Spleen (tissue), 11 donors: ENCODE results near the gene TNKS1BP1. TPM values are rescaled to one million over a fixed set of nuclear protein-coding genes. Genes with fewer than 3 reads are reported as not detected.

Experiments used
- DNase-seq: peaks from one replicate; pipeline ENCODE4 v3.0.0-alpha.2; 2020
- H3K27ac ChIP-seq, 8 donors: fragments of 200-600 bp; sonication (generic) in 7 of 8; 1 replicate in 4 of 8; 2 replicates in 4 of 8; pipeline versions ENCODE4 v1.5.0 to v1.8.0; 2016 to 2021; ENCODE audit warnings: inconsistent platforms in 4 of 8, mild to moderate bottlenecking in 4 of 8, moderate library complexity in 1 of 8
- H3K27me3 ChIP-seq, 7 donors: fragments of 200-600 bp; sonication (generic) in 6 of 7; replicated peaks in 1 of 7; 1 replicate in 4 of 7; 2 replicates in 3 of 7; pipeline versions ENCODE4 v1.5.0 to v1.8.0; 2016 to 2021; ENCODE audit warnings: inconsistent platforms in 3 of 7, mild to moderate bottlenecking in 1 of 7
- H3K36me3 ChIP-seq, 6 donors: fragments of 200-600 bp; sonication (generic) in 5 of 6; 1 replicate in 4 of 6; 2 replicates in 2 of 6; pipeline versions ENCODE4 v1.5.0 to v1.8.0; 2016 to 2021; ENCODE audit warnings: inconsistent platforms in 2 of 6
- H3K4me1 ChIP-seq, 6 donors: fragments of 200-600 bp; sonication (generic) in 5 of 6; 1 replicate in 3 of 6; 2 replicates in 3 of 6; pipeline versions ENCODE4 v1.5.0 to v1.8.0; 2016 to 2021; ENCODE audit warnings: inconsistent platforms in 3 of 6
- H3K4me3 ChIP-seq, 8 donors: fragments of 200-600 bp; sonication (generic) in 7 of 8; 1 replicate in 4 of 8; 2 replicates in 4 of 8; pipeline versions ENCODE4 v1.5.0 to v1.8.0; 2016 to 2021; ENCODE audit warnings: inconsistent platforms in 4 of 8, mild to moderate bottlenecking in 4 of 8, moderate library complexity in 2 of 8
- H3K9me3 ChIP-seq, 8 donors: fragments of 200-600 bp; sonication (generic) in 7 of 8; 1 replicate in 4 of 8; 2 replicates in 4 of 8; pipeline versions ENCODE4 v1.5.0 to v1.8.0; 2016 to 2021; ENCODE audit warnings: inconsistent platforms in 4 of 8
- POLR2A ChIP-seq, 3 donors: fragments of 450-650 bp; IDR thresholded peaks; one replicate each; pipeline ENCODE4 v1.5.1; 2017; ENCODE audit warnings: antibody characterized with exemption in 3 of 3, mild to moderate bottlenecking in 1 of 3
- POLR2AphosphoS5 ChIP-seq, 3 donors: sonication (generic); formaldehyde crosslinking; IDR thresholded peaks; one replicate each; pipeline ENCODE4 v1.5.1; 2017; ENCODE audit warnings: antibody characterized with exemption in 3 of 3
- WGBS, 5 donors: extraction: QIAGEN DNeasy Blood & Tissue Kit in 3 of 5; methylation state at CpG; one replicate each; pipeline versions ENCODE4 v1.1.5 to v1.1.7; 2013 to 2018; 5-methylcytosine and 5-hydroxymethylcytosine counted together
- intact Hi-C: fragments of 100-400 bp; cut with DNase I; formaldehyde crosslinking; loops from one replicate; pipeline ENCODE4 v1.15.0; 2023; ENCODE audit warnings: low total_unique reads
- polyA plus RNA-seq, 3 donors: library from polyadenylated mRNA; stranded (reverse); fragments of 200-250 nt; gene quantifications; one replicate each; pipeline ENCODE4 v1.2.1, GENCODE V29; 2013
- total RNA-seq, 7 donors: library from RNA; depleted of rRNA in 3 of 7; stranded (reverse); fragments of >200 nt in 3 of 7; fragmentation: NEBNext Ultra II Directional in 4 of 7; extraction: Animal tissue kit (Norgen Biotek cat#: 25700) in 4 of 7; gene quantifications; one replicate each; pipeline versions ENCODE4 v1.1.0 to v1.2.1, GENCODE V29; 2016 to 2021
- TF ChIP-seq, protein P1 (sequence below), 11 experiments: fragments of 200-600 bp in 7 of 11; fragments of 450-650 bp in 4 of 11; sonication (generic) in 4 of 11; IDR thresholded peaks in 8 of 11; conservative IDR thresholded peaks in 3 of 11; 1 replicate in 7 of 11; 2 replicates in 4 of 11; pipeline versions ENCODE4 v1.4.0 to v1.8.0; 2016 to 2021; ENCODE audit warnings: antibody characterized with exemption in 11 of 11, inconsistent platforms in 4 of 11, mild to moderate bottlenecking in 1 of 11
- donor health status: healthy with polysubstance abuse.
- donor health status: DM: no; HTN: no; CAD: no; lungs with moderate emphysema.
- donor health status: DM: no; HTN: no; CAD: no.
- donor health status: Bipolar disorder and iron deficiency.
- donor health status: healthy.
- donor health status: DM: no; HTN: no; CAD: no.
- donor health status: DM: yes; HTN: yes; CAD: no.

The TNKS1BP1 gene
- total and polyA plus RNA-seq, 10 donors, result 19.8 to 126 (median 48.2) TPM

DNA sequence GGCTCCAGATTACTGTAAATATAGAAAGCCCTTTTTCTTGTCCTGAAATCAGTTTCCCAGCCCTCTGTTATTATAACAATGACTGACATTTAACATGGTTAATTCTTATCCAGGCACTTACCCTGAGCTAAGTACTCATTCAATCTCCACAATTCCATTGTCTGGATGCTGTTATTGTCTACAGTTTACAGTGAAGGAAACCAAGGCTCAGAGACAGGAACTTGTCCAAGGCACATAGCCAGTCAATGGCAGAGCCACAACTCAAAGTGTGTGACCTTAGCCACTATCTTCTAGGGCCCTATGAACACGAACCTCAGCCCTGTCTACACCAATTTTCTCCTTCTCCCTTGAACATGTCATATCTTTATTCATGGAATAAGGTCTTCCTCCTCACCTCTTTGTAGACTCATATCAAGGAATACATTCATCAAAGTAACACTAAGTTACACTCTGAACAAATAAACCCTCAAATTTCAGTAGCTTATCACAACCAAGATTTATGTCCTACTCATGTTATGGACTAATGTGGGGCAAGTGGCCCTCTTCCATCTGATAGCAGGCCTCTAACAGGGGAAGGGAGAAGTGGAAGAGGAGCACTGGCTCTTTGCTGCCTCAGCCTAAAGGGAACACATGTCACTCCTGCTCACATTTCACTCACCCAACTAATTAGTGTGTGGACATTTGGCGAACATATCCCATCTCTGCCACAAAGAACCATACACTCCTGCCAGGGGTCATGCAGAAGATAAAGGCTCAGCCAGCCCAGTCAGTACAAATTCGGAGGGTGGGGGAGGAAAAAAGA, 48.4 kb downstream of the TNKS1BP1 start:
- Histone ChIP-seq H3K36me3 (no peaks in the 10 kb centered on the region), H3K27me3 (peaks cover 0 to 27% (median 0%) of the 10 kb centered on the region in 7 donors), H3K4me3 (no peak overlapping the region), H3K27ac (peak overlapping the region in 7 of 8 donors; percentile 30 to 80 (median 58)), H3K9me3 (peaks cover 0 to 18% (median 6%) of the 10 kb centered on the region in 8 donors), H3K4me1 (peaks cover 0 to 36% (median 18%) of the 10 kb centered on the region in 6 donors)
- DNase-seq, result no peak
- WGBS, 5 donors, result 58 to 78% (median 69%) methylated on average over 3 of the region's 3 CpGs
- intact Hi-C loops, result no loop called here
- TF ChIP-seq, protein P1, sequence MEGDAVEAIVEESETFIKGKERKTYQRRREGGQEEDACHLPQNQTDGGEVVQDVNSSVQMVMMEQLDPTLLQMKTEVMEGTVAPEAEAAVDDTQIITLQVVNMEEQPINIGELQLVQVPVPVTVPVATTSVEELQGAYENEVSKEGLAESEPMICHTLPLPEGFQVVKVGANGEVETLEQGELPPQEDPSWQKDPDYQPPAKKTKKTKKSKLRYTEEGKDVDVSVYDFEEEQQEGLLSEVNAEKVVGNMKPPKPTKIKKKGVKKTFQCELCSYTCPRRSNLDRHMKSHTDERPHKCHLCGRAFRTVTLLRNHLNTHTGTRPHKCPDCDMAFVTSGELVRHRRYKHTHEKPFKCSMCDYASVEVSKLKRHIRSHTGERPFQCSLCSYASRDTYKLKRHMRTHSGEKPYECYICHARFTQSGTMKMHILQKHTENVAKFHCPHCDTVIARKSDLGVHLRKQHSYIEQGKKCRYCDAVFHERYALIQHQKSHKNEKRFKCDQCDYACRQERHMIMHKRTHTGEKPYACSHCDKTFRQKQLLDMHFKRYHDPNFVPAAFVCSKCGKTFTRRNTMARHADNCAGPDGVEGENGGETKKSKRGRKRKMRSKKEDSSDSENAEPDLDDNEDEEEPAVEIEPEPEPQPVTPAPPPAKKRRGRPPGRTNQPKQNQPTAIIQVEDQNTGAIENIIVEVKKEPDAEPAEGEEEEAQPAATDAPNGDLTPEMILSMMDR (IDR thresholded peaks at IDR 0.05 in 8 of 11, conservative IDR thresholded peaks at IDR 0.05 in 3 of 11), result no peak
- TF ChIP-seq POLR2A (IDR thresholded peaks at IDR 0.05), result no peak
- no peak for TF ChIP-seq POLR2AphosphoS5 (IDR thresholded peaks at IDR 0.05)

DNA sequence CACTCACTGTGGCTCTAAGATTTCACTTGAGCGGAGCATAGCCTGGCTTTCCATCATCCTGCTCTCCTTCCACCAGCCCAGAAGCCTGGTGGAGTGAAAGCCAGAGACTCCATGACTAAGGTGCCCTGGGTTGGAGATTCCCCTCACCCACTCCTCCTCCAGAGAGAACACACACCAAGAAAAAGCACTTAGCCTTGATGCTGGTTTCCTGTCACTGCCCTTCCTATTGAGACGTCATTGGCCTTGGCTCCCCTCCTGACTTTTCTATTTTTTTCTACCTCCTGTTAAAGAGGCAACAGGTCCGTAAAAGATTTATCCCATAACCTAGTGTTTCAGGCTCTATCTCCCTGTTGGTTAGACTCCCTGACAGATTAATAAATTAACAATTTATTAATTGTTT, 49.2 kb downstream of the TNKS1BP1 start:
- TF ChIP-seq POLR2A (IDR thresholded peaks at IDR 0.05) (no peak), POLR2AphosphoS5 (IDR thresholded peaks at IDR 0.05) (peak in 1 of 3 donors; percentile 32)
- Histone ChIP-seq H3K27ac (peak overlapping the region in 7 of 8 donors; percentile 30 to 80 (median 58)), H3K36me3 (no peaks in the 10 kb centered on the region), H3K4me1 (peaks cover 0 to 37% (median 18%) of the 10 kb centered on the region in 6 donors), H3K9me3 (peaks cover 0 to 16% (median 6%) of the 10 kb centered on the region in 8 donors), H3K27me3 (peaks cover 0 to 27% (median 0%) of the 10 kb centered on the region in 7 donors), H3K4me3 (no peak overlapping the region)
- WGBS, 5 donors, result 29 to 39% (median 35%) methylated on average over 3 of the region's 3 CpGs
- intact Hi-C loops, result no loop called here
- DNase-seq, result no peak

DNA sequence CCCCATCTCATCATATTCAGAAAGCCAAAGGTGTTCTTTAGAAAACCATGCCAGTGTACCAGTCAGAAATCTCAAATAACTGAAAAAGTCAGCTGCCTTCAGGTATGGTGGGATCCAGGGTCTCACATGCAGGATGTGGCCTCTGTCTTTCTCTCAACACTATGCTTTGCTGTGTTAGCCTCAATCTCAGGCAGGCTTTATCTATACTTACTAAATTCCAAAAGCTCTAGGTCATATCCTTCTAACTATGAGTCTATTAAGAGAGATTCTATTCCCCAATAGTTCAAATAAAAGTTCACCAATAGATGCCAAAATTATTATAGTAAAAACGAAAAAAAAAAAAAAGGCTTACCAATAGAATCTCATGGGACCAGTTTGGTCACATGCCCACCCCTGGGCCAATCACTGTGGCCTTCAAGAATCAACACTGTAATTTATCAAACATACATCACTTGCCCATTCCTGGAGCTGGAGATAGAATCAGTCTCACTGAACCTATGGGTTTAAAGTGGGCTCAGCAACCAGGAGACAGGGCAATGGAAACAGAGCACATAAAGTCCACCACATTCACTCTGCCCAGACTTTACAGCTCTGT, 49.8 kb downstream of the TNKS1BP1 start:
- Histone ChIP-seq H3K4me1 (peaks cover 0 to 43% (median 18%) of the 10 kb centered on the region in 6 donors), H3K27me3 (peaks cover 0 to 27% (median 0%) of the 10 kb centered on the region in 7 donors), H3K27ac (peak overlapping the region in 7 of 8 donors; percentile 30 to 80 (median 58)), H3K4me3 (no peak overlapping the region), H3K36me3 (no peaks in the 10 kb centered on the region), H3K9me3 (peaks cover 0 to 16% (median 6%) of the 10 kb centered on the region in 8 donors)
- DNase-seq, result no peak
- TF ChIP-seq POLR2AphosphoS5 (IDR thresholded peaks at IDR 0.05), result no peak
- 41 to 71% (median 46%) methylated on average over 1 of the region's 1 CpG for WGBS, 5 donors
- intact Hi-C loops, result no loop called here

DNA sequence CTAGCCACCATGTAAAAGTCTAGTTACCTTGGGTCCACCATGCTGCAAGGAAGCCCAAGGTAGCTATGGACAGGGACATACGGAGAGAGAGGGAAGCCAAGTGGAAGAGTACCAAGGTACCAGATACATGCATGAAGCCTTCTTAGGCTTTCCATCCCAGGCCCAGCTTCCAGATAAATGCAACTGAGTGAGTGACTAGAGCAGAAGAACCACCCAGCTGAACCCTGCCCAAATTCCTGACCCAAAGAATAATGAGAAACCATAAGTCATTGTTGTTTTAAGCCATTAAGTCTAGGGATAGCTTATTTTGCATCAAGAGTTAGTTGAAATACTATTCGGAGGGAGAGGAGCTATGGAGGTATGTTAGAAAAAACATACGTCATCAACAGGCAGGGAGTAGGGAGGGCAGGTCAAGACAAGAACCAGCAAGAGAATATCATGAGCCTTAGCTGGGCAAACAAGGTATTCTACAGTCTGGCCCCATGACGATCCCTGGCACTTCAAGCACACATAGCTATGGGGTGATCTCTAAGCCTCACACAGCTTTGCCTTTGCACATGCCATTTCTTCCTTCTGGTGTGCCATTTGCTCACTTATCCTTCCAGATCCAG, 51.2 kb downstream of the TNKS1BP1 start:
- intact Hi-C loops, result no loop called here
- DNase-seq, result no peak
- H3K36me3 ChIP-seq, result no peaks in the 10 kb centered on the region
- H3K9me3 ChIP-seq, result peaks cover 0 to 16% (median 6%) of the 10 kb centered on the region in 8 donors
- no peak overlapping the region for H3K4me3 ChIP-seq
- no peak overlapping the region for H3K27ac ChIP-seq
- 85 to 97% (median 94%) methylated on average over 4 of the region's 4 CpGs for WGBS, 5 donors
- TF ChIP-seq, protein P1 (IDR thresholded peaks at IDR 0.05 in 8 of 11, conservative IDR thresholded peaks at IDR 0.05 in 3 of 11), result no peak
- no peak for TF ChIP-seq POLR2AphosphoS5 (IDR thresholded peaks at IDR 0.05)
- no peak for TF ChIP-seq POLR2A (IDR thresholded peaks at IDR 0.05)
- H3K27me3 ChIP-seq, result peaks cover 0 to 25% (median 0%) of the 10 kb centered on the region in 7 donors
- H3K4me1 ChIP-seq, result peaks cover 0 to 55% (median 27%) of the 10 kb centered on the region in 6 donors
